HepG2 (cell line): Measurements from ENCODE around the gene ANKRD65. TPM values are rescaled to one million over a fixed set of nuclear protein-coding genes. Genes with fewer than 3 reads are reported as not detected.

Experiments used
- AKAP8 ChIP-seq: sonication (generic); formaldehyde crosslinking; IDR thresholded peaks from 2 replicates; pipeline ENCODE4 v1.5.1; 2020; ENCODE audit warnings: mild to moderate bottlenecking, missing genetic modification reagents
- ATF2 ChIP-seq: sonication (generic); formaldehyde crosslinking; IDR thresholded peaks from 2 replicates; pipeline ENCODE4 v1.4.0; 2020; ENCODE audit warnings: missing genetic modification reagents
- DR1 ChIP-seq: sonication (generic); formaldehyde crosslinking; IDR thresholded peaks from 2 replicates; pipeline ENCODE4 v1.8.0; 2021; ENCODE audit warnings: mild to moderate bottlenecking, missing genetic modification reagents, inconsistent platforms
- HOXA9 ChIP-seq: sonication (generic); formaldehyde crosslinking; IDR thresholded peaks from 2 replicates; pipeline ENCODE4 v1.8.1; 2022; ENCODE audit warnings: missing genetic modification reagents, mild to moderate bottlenecking, moderate library complexity, borderline replicate concordance
- NRL ChIP-seq: sonication (generic); formaldehyde crosslinking; IDR thresholded peaks from 2 replicates; pipeline ENCODE4 v1.5.0; 2020; ENCODE audit warnings: missing genetic modification reagents, mild to moderate bottlenecking, moderate library complexity, borderline replicate concordance
- RBAK ChIP-seq: sonication (generic); formaldehyde crosslinking; IDR thresholded peaks from 2 replicates; pipeline ENCODE4 v1.5.1; 2020; ENCODE audit warnings: mild to moderate bottlenecking, missing genetic modification reagents
- RFX1 ChIP-seq: fragments of 450-650 bp; IDR thresholded peaks from 2 replicates; pipeline ENCODE4 v1.6.1; 2017
- SMARCC2 ChIP-seq: fragments of 450-650 bp; IDR thresholded peaks from 2 replicates; pipeline ENCODE4 v1.6.1; 2017; ENCODE audit warnings: antibody characterized with exemption, mild to moderate bottlenecking
- SMARCE1 ChIP-seq: fragments of 450-650 bp; IDR thresholded peaks from 2 replicates; pipeline ENCODE4 v1.6.1; 2017; ENCODE audit warnings: borderline replicate concordance
- TRIM24 ChIP-seq: sonication (generic); formaldehyde crosslinking; IDR thresholded peaks from 2 replicates; pipeline ENCODE4 v1.8.0; 2022; ENCODE audit warnings: mild to moderate bottlenecking, missing genetic modification reagents
- ZBTB10 ChIP-seq: sonication (generic); formaldehyde crosslinking; IDR thresholded peaks from 2 replicates; pipeline ENCODE4 v1.4.0; 2020; ENCODE audit warnings: missing genetic modification reagents, borderline replicate concordance
- ZBTB8A ChIP-seq: sonication (generic); formaldehyde crosslinking; IDR thresholded peaks from 2 replicates; pipeline ENCODE4 v1.4.0; 2020; ENCODE audit warnings: mild to moderate bottlenecking, low read depth, missing genetic modification reagents, borderline replicate concordance
- ZNF207 ChIP-seq: fragments of 450-650 bp; IDR thresholded peaks from 2 replicates; pipeline ENCODE4 v1.6.1; 2016; ENCODE audit warnings: antibody characterized with exemption, borderline replicate concordance
- ZNF256 ChIP-seq: sonication (generic); formaldehyde crosslinking; conservative IDR thresholded peaks from 2 replicates; pipeline ENCODE4 v1.4.0; 2020; ENCODE audit warnings: missing genetic modification reagents
- ZNF432 ChIP-seq: sonication (generic); formaldehyde crosslinking; IDR thresholded peaks from 2 replicates; pipeline ENCODE4 v1.5.0; 2020; ENCODE audit warnings: missing genetic modification reagents, mild to moderate bottlenecking, borderline replicate concordance
- ZNF570 ChIP-seq: sonication (generic); formaldehyde crosslinking; IDR thresholded peaks from 2 replicates; pipeline ENCODE4 v1.4.0; 2020; ENCODE audit warnings: mild to moderate bottlenecking, missing genetic modification reagents, borderline replicate concordance
- ZNF788 ChIP-seq: sonication (generic); formaldehyde crosslinking; IDR thresholded peaks from 2 replicates; pipeline ENCODE4 v1.5.0; 2020; ENCODE audit warnings: mild to moderate bottlenecking, missing genetic modification reagents, borderline replicate concordance
- polyA plus RNA-seq, 8 experiments: library from polyadenylated mRNA; depleted of rRNA in 3 of 8; stranded (reverse) in 7 of 8; unstranded in 1 of 8; fragments of >200 nt; fragmentation: Illumina TruSeq in 4 of 8; extraction: Trizol in 4 of 8; gene quantifications; 2 replicates each; pipeline versions ENCODE4 v1.2.1 to v1.2.3, GENCODE V29; 2011 to 2016; ENCODE audit warnings: low read depth in 4 of 8, missing spikeins in 1 of 8, mixed read lengths in 1 of 8; ENCODE audit not compliant: insufficient read depth in 1 of 8
- total RNA-seq, 5 experiments: library from RNA; depleted of rRNA; stranded (reverse); fragments of >200 nt; fragmentation: Illumina TruSeq; extraction: Trizol; gene quantifications; 2 replicates each; pipeline ENCODE4 v1.2.3, GENCODE V29; 2016; ENCODE audit warnings: low read depth in 1 of 5
- TF ChIP-seq, protein P1 (sequence below): sonication (generic); formaldehyde crosslinking; IDR thresholded peaks from 2 replicates; pipeline ENCODE4 v1.5.0; 2020; ENCODE audit warnings: mild to moderate bottlenecking, missing genetic modification reagents, moderate library complexity
- TF ChIP-seq, protein P2 (sequence below): sonication (generic); formaldehyde crosslinking; IDR thresholded peaks from 2 replicates; pipeline ENCODE4 v1.9.0; 2021; ENCODE audit warnings: missing genetic modification reagents, borderline replicate concordance
- TF ChIP-seq, protein P3 (sequence below): sonication (generic); formaldehyde crosslinking; IDR thresholded peaks from 2 replicates; pipeline ENCODE4 v1.8.0; 2022; ENCODE audit warnings: mild to moderate bottlenecking, missing genetic modification reagents, moderate library complexity

ANKRD65 gene
- total and polyA plus RNA-seq, 2 of the 13 experiments (the other 11 are each of a cell fraction or from before 2014, with no cell fraction given): 12.1 to 30.1 TPM

GRCh38 chr1:1441002-1441888 is 20.2 kb upstream of the ANKRD65 start (continued):
- TF ChIP-seq ZNF432 (CRISPR knock-in tag) (no peak), NRL (CRISPR knock-in tag) (no peak), ZNF788 (CRISPR knock-in tag) (peak; percentile 77; the same call in 1 of the 2 replicates), HOXA9 (CRISPR knock-in tag) (no peak), DR1 (peak; percentile 26; the same call in 1 of the 2 replicates), AKAP8 (peak; percentile 99), ATF2 (CRISPR knock-in tag) (no peak; the same call in 1 of the 2 replicates), ZNF570 (no peak), ZBTB8A (0 out of 2 replicates have a peak, but pooled peaks have one; percentile 45), ZNF207 (no peak), SMARCC2 (no peak), SMARCE1 (no peak), RBAK (CRISPR knock-in tag) (no peak), ZBTB10 (CRISPR knock-in tag) (no peak), ZNF256 (CRISPR knock-in tag) (no peak), RFX1 (no peak), TRIM24 (CRISPR knock-in tag) (no peak)
- TF ChIP-seq, protein P1, sequence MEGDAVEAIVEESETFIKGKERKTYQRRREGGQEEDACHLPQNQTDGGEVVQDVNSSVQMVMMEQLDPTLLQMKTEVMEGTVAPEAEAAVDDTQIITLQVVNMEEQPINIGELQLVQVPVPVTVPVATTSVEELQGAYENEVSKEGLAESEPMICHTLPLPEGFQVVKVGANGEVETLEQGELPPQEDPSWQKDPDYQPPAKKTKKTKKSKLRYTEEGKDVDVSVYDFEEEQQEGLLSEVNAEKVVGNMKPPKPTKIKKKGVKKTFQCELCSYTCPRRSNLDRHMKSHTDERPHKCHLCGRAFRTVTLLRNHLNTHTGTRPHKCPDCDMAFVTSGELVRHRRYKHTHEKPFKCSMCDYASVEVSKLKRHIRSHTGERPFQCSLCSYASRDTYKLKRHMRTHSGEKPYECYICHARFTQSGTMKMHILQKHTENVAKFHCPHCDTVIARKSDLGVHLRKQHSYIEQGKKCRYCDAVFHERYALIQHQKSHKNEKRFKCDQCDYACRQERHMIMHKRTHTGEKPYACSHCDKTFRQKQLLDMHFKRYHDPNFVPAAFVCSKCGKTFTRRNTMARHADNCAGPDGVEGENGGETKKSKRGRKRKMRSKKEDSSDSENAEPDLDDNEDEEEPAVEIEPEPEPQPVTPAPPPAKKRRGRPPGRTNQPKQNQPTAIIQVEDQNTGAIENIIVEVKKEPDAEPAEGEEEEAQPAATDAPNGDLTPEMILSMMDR: peak; percentile 96
- TF ChIP-seq, protein P2, sequence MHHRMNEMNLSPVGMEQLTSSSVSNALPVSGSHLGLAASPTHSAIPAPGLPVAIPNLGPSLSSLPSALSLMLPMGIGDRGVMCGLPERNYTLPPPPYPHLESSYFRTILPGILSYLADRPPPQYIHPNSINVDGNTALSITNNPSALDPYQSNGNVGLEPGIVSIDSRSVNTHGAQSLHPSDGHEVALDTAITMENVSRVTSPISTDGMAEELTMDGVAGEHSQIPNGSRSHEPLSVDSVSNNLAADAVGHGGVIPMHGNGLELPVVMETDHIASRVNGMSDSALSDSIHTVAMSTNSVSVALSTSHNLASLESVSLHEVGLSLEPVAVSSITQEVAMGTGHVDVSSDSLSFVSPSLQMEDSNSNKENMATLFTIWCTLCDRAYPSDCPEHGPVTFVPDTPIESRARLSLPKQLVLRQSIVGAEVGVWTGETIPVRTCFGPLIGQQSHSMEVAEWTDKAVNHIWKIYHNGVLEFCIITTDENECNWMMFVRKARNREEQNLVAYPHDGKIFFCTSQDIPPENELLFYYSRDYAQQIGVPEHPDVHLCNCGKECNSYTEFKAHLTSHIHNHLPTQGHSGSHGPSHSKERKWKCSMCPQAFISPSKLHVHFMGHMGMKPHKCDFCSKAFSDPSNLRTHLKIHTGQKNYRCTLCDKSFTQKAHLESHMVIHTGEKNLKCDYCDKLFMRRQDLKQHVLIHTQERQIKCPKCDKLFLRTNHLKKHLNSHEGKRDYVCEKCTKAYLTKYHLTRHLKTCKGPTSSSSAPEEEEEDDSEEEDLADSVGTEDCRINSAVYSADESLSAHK: no peak
- TF ChIP-seq, protein P3, sequence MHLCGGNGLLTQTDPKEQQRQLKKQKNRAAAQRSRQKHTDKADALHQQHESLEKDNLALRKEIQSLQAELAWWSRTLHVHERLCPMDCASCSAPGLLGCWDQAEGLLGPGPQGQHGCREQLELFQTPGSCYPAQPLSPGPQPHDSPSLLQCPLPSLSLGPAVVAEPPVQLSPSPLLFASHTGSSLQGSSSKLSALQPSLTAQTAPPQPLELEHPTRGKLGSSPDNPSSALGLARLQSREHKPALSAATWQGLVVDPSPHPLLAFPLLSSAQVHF: no peak
